H9 (cell line): ENCODE results near the gene IL1A. TPM values are rescaled to one million over a fixed set of nuclear protein-coding genes. Genes with fewer than 3 reads are reported as not detected.

Experiments used
- DNase-seq: peaks from one replicate; pipeline ENCODE4 v3.0.0-alpha.2; 2017
- H2AFZ ChIP-seq: one replicate; pipeline ENCODE4 v1.6.1; 2013; ENCODE audit warnings: mild to moderate bottlenecking, low read length, control low read depth, moderate library complexity
- H2AK5ac ChIP-seq: 2 replicates; pipeline ENCODE4 v1.6.1; 2013; ENCODE audit warnings: low read length, control low read depth, mixed read lengths; ENCODE audit not compliant: insufficient read length
- H2BK120ac ChIP-seq: one replicate; pipeline ENCODE4 v1.6.1; 2013; ENCODE audit warnings: low read depth, mild to moderate bottlenecking, low read length, control low read depth, inconsistent platforms; ENCODE audit not compliant: poor library complexity, severe bottlenecking
- H2BK12ac ChIP-seq: 2 replicates; pipeline ENCODE4 v1.6.1; 2013; ENCODE audit warnings: low read length, control low read depth, mixed read lengths, low read depth; ENCODE audit not compliant: insufficient read length
- H2BK15ac ChIP-seq: 2 replicates; pipeline ENCODE4 v1.6.1; 2013; ENCODE audit warnings: low read depth, low read length, control low read depth
- H2BK20ac ChIP-seq: one replicate; pipeline ENCODE4 v1.6.1; 2013; ENCODE audit warnings: low read depth, mild to moderate bottlenecking, low read length, control low read depth, inconsistent platforms; ENCODE audit not compliant: poor library complexity, severe bottlenecking
- H2BK5ac ChIP-seq: 2 replicates; pipeline ENCODE4 v1.6.1; 2013; ENCODE audit warnings: low read length, control low read depth, mixed read lengths; ENCODE audit not compliant: insufficient read length
- H3K14ac ChIP-seq: 2 replicates; pipeline ENCODE4 v1.6.1; 2013; ENCODE audit warnings: low read length, control low read depth; ENCODE audit not compliant: insufficient read depth
- H3K18ac ChIP-seq: 2 replicates; pipeline ENCODE4 v1.6.1; 2013; ENCODE audit warnings: low read depth, mild to moderate bottlenecking, mixed read lengths, low read length, control low read depth; ENCODE audit not compliant: insufficient read length
- H3K23ac ChIP-seq: 2 replicates; pipeline ENCODE4 v1.6.1; 2013; ENCODE audit warnings: low read length, control low read depth, mixed read lengths, low read depth; ENCODE audit not compliant: insufficient read length
- H3K23me2 ChIP-seq: 2 replicates; pipeline ENCODE4 v1.6.1; 2013; ENCODE audit warnings: low read depth, mild to moderate bottlenecking, mixed read lengths, low read length, control low read depth; ENCODE audit not compliant: insufficient read length, poor library complexity, severe bottlenecking
- H3K27ac ChIP-seq: 2 replicates; pipeline ENCODE4 v1.5.1; 2013; ENCODE audit warnings: low read length, control low read depth, mixed read lengths, low read depth; ENCODE audit not compliant: insufficient read length
- H3K27me3 ChIP-seq: 2 replicates; pipeline ENCODE4 v1.6.1; 2013; ENCODE audit warnings: low read length, control low read depth, inconsistent platforms; ENCODE audit not compliant: insufficient read depth
- H3K4ac ChIP-seq: 2 replicates; pipeline ENCODE4 v1.6.1; 2013; ENCODE audit warnings: low read depth, mild to moderate bottlenecking, control low read depth, inconsistent platforms, low read length, moderate library complexity
- H3K4me1 ChIP-seq: 2 replicates; pipeline ENCODE4 v1.6.1; 2013; ENCODE audit warnings: low read length, control low read depth, inconsistent platforms; ENCODE audit not compliant: insufficient read depth
- H3K4me2 ChIP-seq: 2 replicates; pipeline ENCODE4 v1.6.1; 2013; ENCODE audit warnings: low read length, control low read depth, mixed read lengths; ENCODE audit not compliant: insufficient read length, insufficient read depth
- H3K56ac ChIP-seq: 2 replicates; pipeline ENCODE4 v1.6.1; 2013; ENCODE audit warnings: low read depth, mild to moderate bottlenecking, mixed read lengths, low read length, control low read depth; ENCODE audit not compliant: insufficient read length
- H3K79me1 ChIP-seq: 2 replicates; pipeline ENCODE4 v1.6.1; 2013; ENCODE audit warnings: low read depth, mild to moderate bottlenecking, moderate library complexity, low read length, control low read depth, inconsistent platforms; ENCODE audit not compliant: insufficient read depth, poor library complexity, severe bottlenecking
- H3K79me2 ChIP-seq: 2 replicates; pipeline ENCODE4 v1.6.1; 2013; ENCODE audit warnings: low read length, control low read depth, inconsistent platforms; ENCODE audit not compliant: insufficient read depth
- H3K9ac ChIP-seq: 2 replicates; pipeline ENCODE4 v1.6.1; 2013; ENCODE audit warnings: low read length, control low read depth, mixed read lengths; ENCODE audit not compliant: insufficient read length; ENCODE audit errors: extremely low read depth
- H3K9me3 ChIP-seq: one replicate; pipeline ENCODE4 v1.6.1; 2013; ENCODE audit warnings: low read depth, low read length, inconsistent platforms; ENCODE audit not compliant: control insufficient read depth
- H3T11ph ChIP-seq: one replicate; pipeline ENCODE4 v1.6.1; 2013; ENCODE audit warnings: mild to moderate bottlenecking, low read length, control low read depth, inconsistent platforms
- H4K20me1 ChIP-seq: one replicate; pipeline ENCODE4 v1.6.1; 2013; ENCODE audit not compliant: control insufficient read depth, insufficient read length, insufficient read depth
- H4K5ac ChIP-seq: 2 replicates; pipeline ENCODE4 v1.6.1; 2013; ENCODE audit warnings: low read depth, mild to moderate bottlenecking, mixed read lengths, low read length, control low read depth; ENCODE audit not compliant: insufficient read length
- H4K8ac ChIP-seq: replicated peaks from 2 replicates; pipeline ENCODE4 v1.6.1; 2013; ENCODE audit warnings: low read length, control low read depth, mixed read lengths, low read depth; ENCODE audit not compliant: insufficient read length
- H4K91ac ChIP-seq: 2 replicates; pipeline ENCODE4 v1.6.1; 2013; ENCODE audit warnings: low read depth, mild to moderate bottlenecking, moderate library complexity, mixed read lengths, low read length, control low read depth; ENCODE audit not compliant: insufficient read length
- H3K27ac Mint-ChIP-seq, 3 experiments: 2 replicates in 2 of 3; 3 replicates in 1 of 3; pipeline ENCODE4 v1.8.0; 2020 to 2021; ENCODE audit warnings: mixed read lengths in 3 of 3, mild to moderate bottlenecking in 1 of 3, moderate library complexity in 1 of 3
- H3K27me3 Mint-ChIP-seq: 2 replicates; pipeline ENCODE4 v1.8.0; 2021; ENCODE audit warnings: low read depth, mild to moderate bottlenecking, moderate library complexity, mixed read lengths
- H3K36me3 Mint-ChIP-seq, 3 experiments: 2 replicates in 2 of 3; 3 replicates in 1 of 3; pipeline ENCODE4 v1.8.0; 2020 to 2021; ENCODE audit warnings: low read depth in 3 of 3, mixed read lengths in 3 of 3; ENCODE audit not compliant: insufficient read depth in 1 of 3
- H3K4me1 Mint-ChIP-seq, 2 experiments: 2 replicates each; pipeline ENCODE4 v1.8.0; 2020; ENCODE audit warnings: mixed read lengths in 2 of 2
- H3K4me3 Mint-ChIP-seq, 2 experiments: 2 replicates in 1 of 2; 3 replicates in 1 of 2; pipeline ENCODE4 v1.8.0; 2020 to 2021; ENCODE audit warnings: mild to moderate bottlenecking in 2 of 2, mixed read lengths in 2 of 2, moderate library complexity in 1 of 2
- H3K9me3 Mint-ChIP-seq, 2 experiments: 2 replicates in 1 of 2; 3 replicates in 1 of 2; pipeline ENCODE4 v1.8.0; 2020; ENCODE audit warnings: mild to moderate bottlenecking in 2 of 2, mixed read lengths in 2 of 2, moderate library complexity in 1 of 2
- CTCF ChIP-seq: fragments of 200-600 bp; sonication (generic); conservative IDR thresholded peaks from 3 replicates; pipeline ENCODE4 v1.8.0; 2021; ENCODE audit warnings: antibody characterized with exemption, mild to moderate bottlenecking
- WGBS: extraction: QIAGEN DNeasy Blood & Tissue Kit; methylation state at CpG from one replicate; pipeline ENCODE4 v1.1.7; 2013; ENCODE audit warnings: missing lambda C conversion rate, low lambda C conversion rate, mixed read lengths; ENCODE audit not compliant: insufficient read length; ENCODE audit errors: extremely low coverage; 5-methylcytosine and 5-hydroxymethylcytosine counted together
- total RNA-seq: library from RNA; stranded (reverse); gene quantifications from 2 replicates; pipeline ENCODE4 v1.2.1, GENCODE V29; 2021

Gene IL1A
- total RNA-seq, 1 experiment from 2014 or later: 0.35 TPM

GRCh38 chr2:112773556-112773955 is 10.7 kb downstream of the IL1A start:
- Histone ChIP-seq H4K8ac (no peak overlapping the region), H2AK5ac (no peak overlapping the region), H2BK120ac (no peak overlapping the region), H3T11ph (no peak overlapping the region), H4K91ac (no peak overlapping the region), H3K27me3 (no peaks in the 10 kb centered on the region), H2BK5ac (no peak overlapping the region), H3K79me2 (no peaks in the 10 kb centered on the region), H2BK20ac (no peak overlapping the region), H4K20me1 (no peaks in the 10 kb centered on the region), H2BK12ac (no peak overlapping the region), H2BK15ac (no peak overlapping the region), H3K14ac (no peak overlapping the region), H3K9ac (no peak overlapping the region), H2AFZ (no peak overlapping the region), H3K27ac (no peak overlapping the region), H3K4ac (no peak overlapping the region), H3K79me1 (no peaks in the 10 kb centered on the region), H3K4me2 (no peak overlapping the region), H4K5ac (no peak overlapping the region), H3K56ac (no peak overlapping the region), H3K23me2 (no peaks in the 10 kb centered on the region), H3K23ac (no peak overlapping the region), H3K4me1 (no peaks in the 10 kb centered on the region), H3K9me3 (no peaks in the 10 kb centered on the region), H3K18ac (no peak overlapping the region)
- H3K9me3 Mint-ChIP-seq: no peaks in the 10 kb centered on the region
- no peak overlapping the region for H3K4me3 Mint-ChIP-seq
- H3K27ac Mint-ChIP-seq: no peak overlapping the region
- no peaks in the 10 kb centered on the region for H3K27me3 Mint-ChIP-seq
- peaks cover 8 to 10% of the 10 kb centered on the region in 2 experiments; a peak in 3 of 4 replicates for H3K4me1 Mint-ChIP-seq
- WGBS: no CpG with 5 or more reads among the region's 2 CpGs
- no peak for DNase-seq
- no peak for TF ChIP-seq CTCF
- H3K36me3 Mint-ChIP-seq: peaks cover 0 to 10% (median 0%) of the 10 kb centered on the region in 3 experiments; a peak in 1 of 7 replicates
